ENCODE results near the gene GPX1.
"Not testable (repeated sequence)": the region's sequence is repeated elsewhere in the genome, so short reads cannot be mapped to it uniquely, and the experiment has no call there.

Gene GPX1

DNA sequence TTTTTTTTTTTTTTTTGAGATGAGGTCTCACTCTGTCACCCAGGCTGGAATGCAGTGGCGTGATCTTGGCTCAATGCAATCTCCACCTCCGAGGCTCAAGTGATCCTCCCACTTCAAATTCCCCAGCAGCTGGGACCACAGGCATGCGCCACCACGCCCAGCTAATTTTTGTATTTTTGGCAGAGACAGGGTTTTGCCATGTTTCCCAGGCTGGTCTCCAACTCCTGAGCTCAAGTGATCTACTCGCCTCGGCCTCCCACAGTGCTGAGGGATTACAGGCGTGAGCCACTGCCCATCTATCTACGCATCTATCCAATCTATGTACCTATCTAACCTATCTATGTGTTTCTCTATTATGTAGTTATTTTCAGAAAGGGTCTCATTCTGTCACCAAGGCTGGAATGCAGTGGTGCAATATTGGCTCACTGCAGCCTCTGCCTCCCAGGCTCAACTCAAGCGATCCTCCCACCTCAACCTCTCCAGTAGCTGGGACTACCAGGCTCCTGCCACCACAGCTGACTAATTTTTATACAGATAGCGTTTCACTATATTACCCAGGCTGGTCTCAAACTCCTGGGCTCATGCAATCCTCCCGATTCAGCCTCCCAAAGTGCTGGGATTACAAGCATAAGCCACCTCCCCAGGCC lies 20.2 kb upstream of the GPX1 start:
- DNase-seq, result no peak
- TF ChIP-seq GATA1 (IDR thresholded peaks at IDR 0.05; ENCODE audit: low read depth, low read length) (no peak), POLR2A (IDR thresholded peaks at IDR 0.05; ENCODE audit: low read length) (no peak)

DNA sequence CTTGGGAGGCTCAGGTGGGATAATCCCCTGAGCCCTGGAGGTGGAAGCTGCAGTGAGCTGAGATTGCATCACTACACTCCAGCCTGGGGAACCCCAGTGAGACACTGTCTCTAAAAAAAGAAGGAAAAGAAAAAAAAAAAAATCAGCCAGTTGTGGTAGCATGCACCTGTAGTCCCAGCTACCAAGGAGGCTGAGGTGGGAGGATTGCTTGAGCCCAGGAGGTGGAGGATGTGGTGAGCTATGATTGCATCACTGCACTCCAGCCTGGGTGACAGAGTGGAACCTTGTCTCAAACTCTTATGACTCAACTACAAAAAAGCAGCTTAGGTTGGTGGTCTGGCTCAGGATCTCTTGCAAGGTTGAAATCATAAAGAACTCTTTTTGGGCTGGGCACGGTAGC lies 19.3 kb upstream of the GPX1 start:
- TF ChIP-seq POLR2A (IDR thresholded peaks at IDR 0.05; ENCODE audit: low read length) (no peak), GATA1 (IDR thresholded peaks at IDR 0.05; ENCODE audit: low read depth, low read length) (no peak)
- peak in 1 of 2 experiments; percentile 28 for DNase-seq

DNA sequence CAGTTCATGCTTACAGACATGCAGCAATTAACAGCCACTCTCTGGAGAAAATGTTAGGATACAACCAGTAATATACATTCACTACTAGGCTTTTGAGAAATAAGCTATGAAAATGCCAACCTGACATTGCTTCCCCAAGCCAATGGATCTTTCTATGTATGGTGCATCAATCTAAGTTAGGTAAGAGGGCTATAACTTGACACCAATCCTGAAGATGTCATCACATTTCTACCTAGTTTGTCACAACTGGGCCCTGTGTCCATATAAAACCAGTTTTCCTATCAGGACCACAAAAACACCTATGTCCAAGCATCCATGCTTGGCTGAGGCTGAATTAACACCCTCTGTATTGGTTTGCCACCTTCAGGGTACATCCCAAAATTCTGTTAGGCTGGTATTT lies 13.8 kb upstream of the GPX1 start:
- DNase-seq, result no peak
- TF ChIP-seq POLR2A (IDR thresholded peaks at IDR 0.05; ENCODE audit: low read length), result no peak
- TF ChIP-seq GATA1 (IDR thresholded peaks at IDR 0.05; ENCODE audit: low read depth, low read length), result no peak

DNA sequence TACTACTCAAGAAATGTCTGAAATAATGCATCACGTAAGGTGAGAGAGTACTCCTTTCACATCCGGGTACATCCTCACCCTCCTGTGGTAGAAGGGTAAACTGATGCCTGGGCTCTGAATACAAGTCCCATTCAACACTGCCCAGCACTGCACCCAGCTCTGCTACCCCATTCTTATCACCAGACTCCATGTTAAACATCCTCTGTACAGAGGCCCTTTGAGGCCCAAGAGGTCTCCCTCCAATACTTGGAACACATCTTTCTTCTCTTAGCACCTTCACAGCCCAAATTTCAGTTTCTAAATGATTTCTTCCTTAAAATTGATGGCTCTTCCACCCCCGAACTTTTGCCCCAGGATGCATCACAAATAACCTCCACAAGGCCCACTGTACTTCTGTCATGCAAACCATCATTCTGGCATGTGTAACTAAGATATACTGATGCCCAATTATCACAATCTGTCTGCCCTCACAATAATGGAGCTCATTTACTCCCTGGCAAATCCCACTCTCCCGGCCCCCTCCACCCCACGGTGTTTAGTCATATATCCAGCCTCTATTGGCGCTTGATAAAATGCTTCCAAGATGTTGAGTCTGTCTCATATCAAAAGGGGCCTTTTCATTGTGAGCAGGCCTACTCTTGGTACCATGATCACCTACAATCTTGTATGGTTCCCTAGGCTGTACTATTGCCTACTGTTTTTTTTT lies 12.6 kb upstream of the GPX1 start:
- TF ChIP-seq POLR2A (IDR thresholded peaks at IDR 0.05; ENCODE audit: low read length), result no peak
- TF ChIP-seq GATA1 (IDR thresholded peaks at IDR 0.05; ENCODE audit: low read depth, low read length), result no peak

DNA sequence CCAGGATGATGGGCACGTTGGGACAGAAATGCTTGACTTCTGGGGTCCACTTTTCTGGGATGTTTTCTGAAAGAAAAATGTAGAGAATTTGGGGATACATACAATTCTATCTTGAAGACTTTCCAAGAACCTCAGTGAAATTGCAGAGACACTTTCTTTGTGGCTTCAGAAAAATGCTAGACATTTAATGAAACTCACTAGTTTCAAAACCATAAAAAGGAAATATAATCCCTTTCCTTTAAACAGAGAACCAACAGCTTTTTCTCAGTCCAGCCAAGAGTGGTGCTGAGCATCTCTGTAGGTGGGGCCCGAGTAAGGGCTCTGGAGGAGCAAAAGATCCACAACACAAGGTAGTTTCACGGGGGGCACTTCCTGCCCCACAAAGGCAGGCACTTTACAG lies 4.4 kb upstream of the GPX1 start:
- TF ChIP-seq GATA1 (IDR thresholded peaks at IDR 0.05; ENCODE audit: low read depth, low read length) (no peak), POLR2A (IDR thresholded peaks at IDR 0.05; ENCODE audit: low read length) (no peak)
- no peak for DNase-seq

More for the DNA sequence above, 12.6 kb upstream of the GPX1 start:
- DNase-seq, result no peak

DNA sequence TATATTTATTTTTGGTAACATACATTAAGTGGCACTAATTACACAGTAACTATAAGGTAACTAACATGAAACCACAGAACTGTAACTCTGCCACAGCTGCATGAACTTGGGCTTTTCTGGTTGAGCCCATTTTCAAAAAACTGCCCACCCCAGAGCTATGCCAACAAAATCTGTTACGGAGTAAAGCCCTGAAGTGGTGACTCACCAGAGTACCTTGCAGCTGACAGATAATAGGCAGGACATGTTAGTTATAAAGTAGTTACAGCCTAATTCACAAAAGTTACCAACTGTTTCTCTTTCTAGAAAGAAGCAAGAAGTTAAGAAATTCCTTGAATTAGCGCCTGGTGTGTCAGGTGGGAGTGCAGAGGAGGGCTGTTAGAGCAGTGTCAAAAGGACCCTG lies 1.5 kb upstream of the GPX1 start:
- DNase-seq, result peak; percentile 59 to 63
- TF ChIP-seq POLR2A (IDR thresholded peaks at IDR 0.05; ENCODE audit: low read length), result no peak
- TF ChIP-seq GATA1 (IDR thresholded peaks at IDR 0.05; ENCODE audit: low read depth, low read length), result no peak

DNA sequence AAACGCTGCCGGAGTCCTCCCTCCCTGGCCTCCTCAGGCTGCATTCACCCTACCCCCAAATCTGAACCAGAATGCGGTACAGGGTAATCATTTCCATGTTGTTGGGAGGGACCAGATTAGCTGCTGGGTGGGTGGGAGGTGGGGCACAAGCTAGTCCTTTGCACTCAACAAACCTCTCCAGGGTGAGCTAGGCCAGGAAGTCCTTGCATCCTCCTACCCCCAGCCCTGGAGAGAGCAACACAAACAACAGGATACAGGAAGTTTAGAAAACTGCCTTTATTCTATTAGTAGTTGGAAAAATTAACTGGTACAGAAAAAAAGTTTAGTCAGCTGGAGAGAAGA lies 702 bp upstream of the GPX1 start:
- TF ChIP-seq POLR2A (IDR thresholded peaks at IDR 0.05; ENCODE audit: low read length) (no peak), GATA1 (IDR thresholded peaks at IDR 0.05; ENCODE audit: low read depth, low read length) (no peak)

DNA sequence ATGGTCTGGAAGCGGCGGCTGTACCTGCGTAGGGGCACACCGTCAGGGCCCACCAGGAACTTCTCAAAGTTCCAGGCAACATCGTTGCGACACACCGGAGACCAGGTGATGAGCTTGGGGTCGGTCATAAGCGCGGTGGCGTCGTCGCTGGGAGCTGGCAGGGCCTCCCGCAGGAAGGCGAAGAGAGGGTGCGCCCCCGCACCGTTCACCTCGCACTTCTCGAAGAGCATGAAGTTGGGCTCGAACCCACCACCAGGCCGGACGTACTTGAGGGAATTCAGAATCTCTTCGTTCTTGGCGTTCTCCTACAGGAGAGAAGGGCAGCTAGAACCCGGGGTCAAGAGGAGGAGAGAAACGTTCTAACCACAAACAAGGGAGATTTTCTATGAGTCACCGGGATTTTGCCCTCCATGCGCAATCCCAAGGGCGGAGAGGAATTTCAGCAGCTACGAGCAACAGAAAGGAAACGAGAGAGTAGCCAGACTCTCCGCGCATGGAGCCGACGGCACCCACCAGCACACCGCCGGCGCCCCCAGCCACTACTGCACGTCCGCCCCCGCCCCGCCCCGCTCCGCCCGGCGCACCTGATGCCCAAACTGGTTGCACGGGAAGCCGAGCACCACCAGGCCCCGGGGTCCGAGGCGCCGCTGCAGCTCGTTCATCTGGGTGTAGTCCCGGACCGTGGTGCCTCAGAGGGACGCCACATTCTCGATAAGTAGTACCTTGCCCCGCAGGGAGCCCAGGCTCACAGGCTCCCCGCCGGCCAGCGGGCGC lies 523 bp downstream of the GPX1 start:
- DNase-seq, result peak; percentile 42 to 69

More for the DNA sequence above, 702 bp upstream of the GPX1 start:
- no peak for DNase-seq

DNA sequence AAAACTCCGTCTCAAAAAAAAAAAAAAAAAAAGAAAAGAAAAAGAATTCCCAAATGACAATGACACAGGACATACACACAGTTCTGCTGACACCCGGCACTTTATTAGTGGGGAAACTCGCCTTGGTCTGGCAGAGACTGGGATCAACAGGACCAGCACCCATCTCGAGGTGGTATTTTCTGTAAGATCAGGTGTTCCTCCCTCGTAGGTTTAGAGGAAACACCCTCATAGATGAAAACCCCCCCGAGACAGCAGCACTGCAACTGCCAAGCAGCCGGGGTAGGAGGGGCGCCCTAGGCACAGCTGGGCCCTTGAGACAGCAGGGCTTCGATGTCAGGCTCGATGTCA lies 1.1 kb downstream of the GPX1 start:
- DNase-seq, result not testable (repeated sequence)

DNA sequence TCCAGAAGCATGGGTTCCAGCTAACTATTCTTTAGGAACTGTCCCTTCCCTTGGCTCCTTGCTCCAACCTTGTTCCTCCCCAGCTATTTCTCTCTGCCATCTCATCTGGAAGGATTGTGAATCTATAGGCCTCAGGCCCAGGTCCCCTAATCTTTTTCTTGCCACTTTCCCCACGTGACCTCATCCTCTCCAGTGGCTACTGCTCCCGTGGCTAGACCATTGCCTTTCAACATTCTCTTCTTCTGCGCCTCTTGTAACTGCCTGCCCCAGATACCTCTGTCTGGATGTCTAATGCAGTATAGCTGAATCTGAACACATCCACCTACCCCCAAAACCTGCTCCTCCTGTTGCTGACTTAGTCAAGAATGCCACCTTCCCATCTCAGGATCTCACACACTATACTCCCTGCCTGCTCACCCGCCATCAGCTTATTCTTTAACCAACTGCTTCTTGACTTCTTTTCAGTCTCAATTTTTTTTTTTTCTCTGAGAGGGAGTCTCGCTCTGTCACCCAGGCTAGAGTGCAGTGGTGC lies 5.2 kb downstream of the GPX1 start:
- TF ChIP-seq GATA1 (IDR thresholded peaks at IDR 0.05; ENCODE audit: low read depth, low read length) (no peak), POLR2A (IDR thresholded peaks at IDR 0.05; ENCODE audit: low read length) (no peak)
- DNase-seq, result peak; percentile 26 to 30

DNA sequence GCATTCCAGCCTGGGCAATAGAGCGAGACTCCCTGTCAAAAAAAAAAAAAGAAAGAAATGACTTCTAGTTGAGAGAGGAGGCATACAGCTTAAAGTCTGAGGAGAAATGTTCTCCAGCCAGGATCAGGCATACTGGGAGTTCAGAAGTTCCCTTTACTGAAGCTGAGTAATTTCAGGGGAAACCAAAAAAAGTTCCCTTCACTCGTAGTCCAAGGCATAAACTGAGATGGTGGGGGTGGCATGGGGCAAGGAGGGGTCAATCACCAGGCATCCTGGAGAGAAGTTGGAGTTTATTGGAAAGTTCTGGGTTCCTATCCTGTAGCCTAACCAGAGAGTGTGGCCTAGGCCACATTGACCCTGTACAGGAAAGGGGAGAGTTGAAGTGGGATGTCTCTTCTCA lies 5.9 kb downstream of the GPX1 start:
- DNase-seq, result no peak
- TF ChIP-seq POLR2A (IDR thresholded peaks at IDR 0.05; ENCODE audit: low read length) (no peak), GATA1 (IDR thresholded peaks at IDR 0.05; ENCODE audit: low read depth, low read length) (no peak)

DNA sequence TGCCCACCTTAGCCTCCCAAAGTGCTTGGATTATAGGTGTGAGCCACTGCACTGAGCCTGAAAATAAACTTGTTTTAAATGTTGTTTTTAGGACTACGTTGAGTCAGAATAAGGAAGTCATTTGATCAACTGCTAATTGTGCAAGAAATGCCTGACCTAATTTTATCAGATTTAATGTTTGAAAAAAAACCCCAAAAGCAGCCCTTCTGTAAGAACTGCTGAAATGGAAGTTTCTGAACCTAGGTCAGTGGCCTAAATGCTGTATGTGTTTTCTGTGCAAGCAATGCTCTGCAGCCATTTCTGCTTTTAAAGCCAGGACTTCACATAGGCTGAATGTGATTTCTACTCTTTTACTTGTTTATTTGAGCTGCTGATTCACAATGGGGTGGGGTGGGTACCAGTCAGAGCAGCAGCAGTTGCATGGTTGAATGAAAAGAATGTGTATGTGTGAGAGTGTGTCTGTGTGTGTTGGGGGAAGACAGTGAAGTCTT lies 6.6 kb downstream of the GPX1 start:
- DNase-seq, result peak in 1 of 2 experiments; percentile 50
- TF ChIP-seq GATA1 (IDR thresholded peaks at IDR 0.05; ENCODE audit: low read depth, low read length) (no peak), POLR2A (IDR thresholded peaks at IDR 0.05; ENCODE audit: low read length) (no peak)

DNA sequence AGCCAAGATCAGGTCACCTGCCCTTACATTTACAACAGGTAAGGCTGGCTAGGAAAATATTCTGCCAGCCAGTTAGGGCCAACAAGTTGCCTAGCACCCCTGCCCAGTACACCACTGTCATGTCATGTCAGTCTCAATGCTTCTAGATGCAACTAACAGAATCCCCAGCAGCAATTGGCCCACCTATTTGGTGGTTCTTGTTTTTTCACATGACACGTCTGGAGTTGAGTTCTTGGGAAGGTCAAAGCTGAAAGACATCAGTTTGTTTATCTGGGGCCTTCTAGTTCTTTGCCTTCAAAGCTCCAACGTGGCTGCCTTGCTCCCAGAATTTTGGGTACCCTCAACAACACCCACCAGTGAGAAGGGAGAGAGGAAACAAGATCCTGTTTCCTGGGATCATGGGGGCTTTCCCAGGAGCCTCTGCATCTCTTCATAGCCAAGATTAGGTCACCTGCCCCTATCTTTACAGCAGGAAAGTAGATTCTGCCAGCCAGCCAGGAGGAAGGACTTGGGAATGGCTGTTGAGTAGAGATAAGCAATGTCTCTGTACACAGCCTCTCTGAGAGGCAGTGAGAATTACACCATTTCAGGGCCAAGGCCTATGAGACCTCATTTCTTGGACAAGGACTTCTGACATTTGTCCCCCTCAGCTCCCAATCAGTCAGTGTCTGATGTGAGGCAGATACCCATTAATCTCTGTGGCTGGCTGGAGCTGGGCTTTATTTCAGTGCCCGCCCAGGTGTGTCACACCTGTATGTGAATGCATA lies 8.6 kb downstream of the GPX1 start:
- DNase-seq, result peak; percentile 89 to 93
- TF ChIP-seq GATA1 (IDR thresholded peaks at IDR 0.05; ENCODE audit: low read depth, low read length) (peak; percentile 54), POLR2A (IDR thresholded peaks at IDR 0.05; ENCODE audit: low read length) (no peak)

DNA sequence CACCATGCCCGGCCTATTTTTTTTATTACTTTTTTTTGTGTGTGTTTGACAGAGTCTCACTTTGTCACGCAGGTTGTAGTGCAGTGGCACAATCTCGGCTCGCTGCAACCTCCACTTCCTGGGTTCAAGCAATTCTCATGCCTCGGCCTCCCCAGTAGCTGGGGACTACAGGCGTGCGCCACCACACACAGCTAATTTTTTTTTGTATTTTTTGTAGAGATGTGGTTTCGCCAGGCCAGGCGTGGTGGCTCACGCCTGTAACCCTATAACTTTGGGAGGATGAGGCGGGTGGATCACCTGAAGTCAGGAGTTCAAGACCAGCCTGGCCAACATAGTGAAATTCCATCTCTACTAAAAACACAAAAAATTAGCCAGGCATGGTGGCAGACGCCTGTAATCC lies 9.8 kb downstream of the GPX1 start:
- DNase-seq, result not testable (repeated sequence)
